Activated CD8-positive, alpha-beta memory T cell treated with anti-CD3 and anti-CD28 coated beads, Interleukin-2, amount 10 ng/mL, durations not matched to agents 7 days and 5 days (primary cell): ENCODE measurements around the gene BMPR1A. TPM values are rescaled to one million over a fixed set of nuclear protein-coding genes. Genes with fewer than 3 reads are reported as not detected.
"Not testable (repeated sequence)": the region's sequence is repeated elsewhere in the genome, so short reads cannot be mapped to it uniquely, and the experiment has no call there.

ENCODE experiments used
- ATAC-seq: fragments of 150-1000 bp; cut with Tn5 transposase; one replicate; pipeline ENCODE4 v1.10.0; 2021; ENCODE audit warnings: moderate library complexity
- CTCF ChIA-PET: fragments of 350-600 bp; sonication (Branson Sonifier 250); formaldehyde crosslinking; loops from one replicate; lab custom pipeline; 2021; ENCODE audit warnings: antibody characterized with exemption; lab: Charles Lee
- DNase-seq: peaks from one replicate; pipeline ENCODE4 v3.0.0-alpha.2; 2020
- H3K27ac Mint-ChIP-seq: one replicate; pipeline ENCODE4 v1.8.0; 2021; ENCODE audit warnings: mild to moderate bottlenecking, mixed read lengths
- H3K27me3 Mint-ChIP-seq: one replicate; pipeline ENCODE4 v1.8.0; 2021; ENCODE audit warnings: mixed read lengths
- H3K36me3 Mint-ChIP-seq: one replicate; pipeline ENCODE4 v1.8.0; 2021; ENCODE audit warnings: mild to moderate bottlenecking, mixed read lengths
- H3K4me1 Mint-ChIP-seq: one replicate; pipeline ENCODE4 v1.8.0; 2021; ENCODE audit warnings: mixed read lengths
- H3K4me3 Mint-ChIP-seq: one replicate; pipeline ENCODE4 v1.8.0; 2021; ENCODE audit warnings: mild to moderate bottlenecking, moderate library complexity, mixed read lengths
- H3K9me3 Mint-ChIP-seq: one replicate; pipeline ENCODE4 v1.8.0; 2022; ENCODE audit warnings: low read depth, mixed read lengths
- total RNA-seq, 2 experiments: library from RNA; stranded (reverse); gene quantifications; one replicate each; pipeline ENCODE4 v1.2.3, GENCODE V29; 2021

The BMPR1A gene
- total RNA-seq, 2 experiments from 2014 or later = 17.1 to 19.5 TPM

- ATAC-seq (no peak), DNase-seq (no peak)
- Mint-ChIP-seq H3K36me3 (no peaks in the 10 kb centered on the region), H3K4me3 (no peak overlapping the region), H3K9me3 (no peaks in the 10 kb centered on the region), H3K27ac (no peak overlapping the region), H3K4me1 (no peaks in the 10 kb centered on the region), H3K27me3 (peaks cover 25% of the 10 kb centered on the region)
- CTCF ChIA-PET = interaction anchor here (0.6 kb wide), 1 partner anchor 41 kb away, joined by 3 read pairs; no protein-coding TSS in a partner anchor
These were observed 223.6 kb downstream of the BMPR1A start for GRCh38 chr10:86979977-86980448.

- CTCF ChIA-PET, ATAC-seq, H3K9me3 Mint-ChIP-seq, H3K36me3 Mint-ChIP-seq, H3K4me1 Mint-ChIP-seq, H3K4me3 Mint-ChIP-seq, H3K27ac Mint-ChIP-seq, DNase-seq: not testable (repeated sequence)
- H3K27me3 Mint-ChIP-seq = peaks cover 25% of the 10 kb centered on the region
These were observed 224.6 kb downstream of the BMPR1A start for GRCh38 chr10:86981020-86981419.

GRCh38 chr10:86981716-86982115 is 225.3 kb downstream of the BMPR1A start:
- H3K27ac Mint-ChIP-seq = no peak overlapping the region
- DNase-seq (no peak), ATAC-seq (no peak)
- CTCF ChIA-PET = no interaction called here
- H3K36me3 Mint-ChIP-seq = no peaks in the 10 kb centered on the region
- no peaks in the 10 kb centered on the region for H3K9me3 Mint-ChIP-seq
- no peaks in the 10 kb centered on the region for H3K4me1 Mint-ChIP-seq
- H3K4me3 Mint-ChIP-seq = no peak overlapping the region
- peaks cover 25% of the 10 kb centered on the region for H3K27me3 Mint-ChIP-seq

Other genes starting within 250 kb of the BMPR1A start
- 10 to 100 TPM; 48.5 to 52.6 TPM for gene WAPL, start 234.8 kb upstream of the BMPR1A start, total RNA-seq
- not detected for gene OPN4, start 102.1 kb upstream of the BMPR1A start, total RNA-seq
- under 1 TPM; 0.05 to 0.23 TPM for gene LDB3, start 88.1 kb upstream of the BMPR1A start, total RNA-seq
- gene MMRN2, start 201.0 kb downstream of the BMPR1A start, total RNA-seq = not detected
- not detected for gene SNCG, start 202.0 kb downstream of the BMPR1A start, total RNA-seq
- gene ADIRF, start 211.9 kb downstream of the BMPR1A start, total RNA-seq = not detected